GM12801 (cell line): ENCODE results near the gene OR5B2.

Source experiments
- CTCF ChIP-seq: IDR thresholded peaks from one replicate; pipeline ENCODE4 v1.5.1; 2011; ENCODE audit warnings: control low read depth; ENCODE audit not compliant: insufficient read length; ENCODE audit errors: extremely low read depth

The OR5B2 gene

DNA sequence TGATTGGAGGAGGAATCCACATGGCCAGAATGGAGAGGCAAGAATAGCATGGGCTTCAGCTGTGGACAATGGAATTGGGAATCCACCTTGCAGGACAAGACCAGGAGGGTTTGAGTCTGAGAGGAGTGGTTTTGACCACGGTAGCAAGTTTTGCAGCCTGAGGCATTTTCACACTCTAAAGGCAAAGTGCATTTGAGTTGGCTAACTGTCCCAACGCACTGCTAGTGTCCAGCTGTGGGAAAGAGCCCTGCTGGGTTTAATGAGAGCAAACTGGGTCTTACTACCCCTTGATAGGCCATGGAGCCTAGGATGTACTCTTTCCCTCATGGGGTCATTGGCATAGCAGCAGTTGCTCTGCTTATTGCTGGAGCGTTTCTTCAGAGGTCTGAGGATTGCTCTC is at the start of gene OR5B2:
OR5B2 (minus strand) TSS at position 101 of the 400 bp plus-strand sequence. CDS start 4,860 bp downstream, outside the sequence.
- TF ChIP-seq CTCF = no peak

DNA sequence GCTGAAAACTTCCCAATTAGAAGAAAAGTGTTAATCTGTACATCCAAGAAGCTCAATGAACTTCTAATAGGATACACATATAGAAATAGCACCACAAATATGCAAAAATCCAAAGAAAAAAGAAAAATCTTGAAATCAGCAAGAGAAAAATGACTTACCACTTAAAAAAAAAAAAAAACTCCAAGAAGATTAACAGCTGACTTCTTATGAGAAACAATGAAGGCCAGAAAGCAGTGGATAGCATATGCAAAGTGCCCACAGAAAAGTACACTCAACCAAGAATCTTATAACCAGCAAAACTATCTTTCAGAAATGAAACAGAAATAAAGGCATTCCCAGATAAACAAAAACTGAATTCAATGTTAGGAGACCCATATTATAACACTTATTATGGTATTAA is 44.0 kb upstream of the OR5B2 start:
- TF ChIP-seq CTCF = no peak

GRCh38 chr11:58466293-58466692 is 38.4 kb upstream of the OR5B2 start:
- TF ChIP-seq CTCF = no peak

DNA sequence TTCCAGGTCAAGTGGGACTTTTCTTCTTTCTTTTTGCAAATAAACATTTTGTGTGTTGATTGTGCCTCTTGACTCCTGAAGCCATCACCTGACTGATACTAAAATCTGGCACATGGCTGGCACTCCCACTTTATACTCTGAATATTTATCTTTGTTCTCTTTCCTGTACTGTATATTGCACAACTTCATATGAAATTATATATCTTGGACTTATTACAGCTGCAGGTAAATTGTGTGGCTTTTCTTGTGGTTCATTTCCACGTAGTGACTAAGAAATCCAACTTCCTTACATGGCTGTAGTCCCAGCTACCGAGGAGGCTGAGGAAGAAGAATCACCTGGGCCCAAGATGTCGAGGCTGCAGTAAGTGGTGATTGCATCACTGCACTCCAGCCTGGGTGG is 37.8 kb upstream of the OR5B2 start:
- no peak for TF ChIP-seq CTCF

GRCh38 chr11:58451585-58451984 is 23.7 kb upstream of the OR5B2 start:
- no peak for TF ChIP-seq CTCF

DNA sequence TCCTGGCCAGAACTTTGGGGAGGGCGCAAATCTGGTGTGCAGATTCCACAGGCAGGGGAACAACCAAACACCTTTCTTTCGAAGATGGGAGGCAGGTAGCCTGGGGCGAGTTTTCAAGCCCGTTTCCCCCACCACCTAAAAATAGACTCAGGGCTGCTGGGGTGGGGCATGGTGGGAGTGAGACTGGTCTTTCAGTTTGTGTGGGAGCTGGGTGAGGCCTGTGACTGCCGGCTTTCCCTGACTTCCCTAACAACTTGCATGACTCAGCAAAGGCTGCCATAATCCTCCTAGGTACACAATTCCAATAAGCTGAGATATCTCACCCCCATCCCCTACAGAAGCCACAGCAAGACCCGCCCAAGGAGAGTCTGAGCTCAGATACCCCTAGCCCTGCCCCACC is 18.4 kb upstream of the OR5B2 start:
- TF ChIP-seq CTCF = no peak

GRCh38 chr11:58444300-58444699 is 16.4 kb upstream of the OR5B2 start:
- no peak for TF ChIP-seq CTCF

- no peak for TF ChIP-seq CTCF
Measured at GRCh38 chr11:58442136-58442535, 14.2 kb upstream of the OR5B2 start, which contains the start of gene OR5B12. Gene OR5B12 (minus strand): TSS chr11:58442236. CDS start chr11:58440151, 2,085 bp downstream.
